NCI-H187 treated with DMSO at 0.1 percent for 48 hours (cell line): ENCODE data around the gene DOCK3.
A peak's percentile ranks its signal among the peaks of the same experiment; 100 is the strongest.
"Not testable (repeated sequence)": the region's sequence is repeated elsewhere in the genome, so short reads cannot be mapped to it uniquely, and the experiment has no call there.

Source experiments
- DNase-seq: peaks from one replicate; lab custom pipeline; 2025; lab: John Stamatoyannopoulos, UW

DOCK3 gene

DNA sequence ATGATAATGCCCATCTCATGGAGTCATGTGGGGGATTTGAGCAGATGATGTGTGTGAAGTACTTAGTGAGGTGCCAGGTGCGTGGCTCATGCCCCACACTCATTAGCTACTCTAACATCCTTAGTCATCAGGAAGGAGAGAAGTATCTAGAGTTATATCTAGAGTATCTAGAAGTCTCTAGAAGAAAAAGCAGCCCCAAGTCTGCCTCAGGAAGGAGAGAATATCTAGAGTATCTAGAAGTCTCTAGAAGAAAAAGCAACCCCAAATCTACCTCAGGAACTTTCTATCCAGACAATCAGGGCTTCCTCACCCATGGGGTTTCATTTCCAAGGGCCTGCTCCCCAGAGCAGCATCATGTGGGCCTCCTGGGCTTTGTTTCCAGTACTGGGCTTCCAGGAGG is 24.7 kb upstream of the DOCK3 start:
- no peak for DNase-seq

DNA sequence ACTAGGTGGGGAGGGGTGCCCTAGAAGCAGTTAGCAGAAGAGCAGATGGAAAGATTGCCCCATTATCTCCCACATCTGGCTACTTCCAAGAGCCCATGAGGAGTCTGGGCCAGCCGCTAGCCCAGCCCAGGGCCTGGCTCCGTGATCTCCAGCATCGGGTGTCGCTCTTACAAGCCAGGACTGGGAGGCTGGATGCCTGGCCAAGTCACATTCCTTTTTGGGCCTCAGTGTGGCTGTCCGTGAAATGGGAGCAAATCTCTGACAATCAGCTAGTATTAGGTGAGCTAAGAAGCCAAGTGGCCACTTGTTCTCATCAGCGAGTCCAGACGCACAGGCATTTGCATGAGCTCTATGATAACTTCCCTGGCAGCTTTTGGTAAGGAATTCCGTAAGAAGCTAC is 23.3 kb upstream of the DOCK3 start:
- no peak for DNase-seq

- DNase-seq = no peak
These were observed 22.7 kb upstream of the DOCK3 start for GRCh38 chr3:50651920-50652529.

DNA sequence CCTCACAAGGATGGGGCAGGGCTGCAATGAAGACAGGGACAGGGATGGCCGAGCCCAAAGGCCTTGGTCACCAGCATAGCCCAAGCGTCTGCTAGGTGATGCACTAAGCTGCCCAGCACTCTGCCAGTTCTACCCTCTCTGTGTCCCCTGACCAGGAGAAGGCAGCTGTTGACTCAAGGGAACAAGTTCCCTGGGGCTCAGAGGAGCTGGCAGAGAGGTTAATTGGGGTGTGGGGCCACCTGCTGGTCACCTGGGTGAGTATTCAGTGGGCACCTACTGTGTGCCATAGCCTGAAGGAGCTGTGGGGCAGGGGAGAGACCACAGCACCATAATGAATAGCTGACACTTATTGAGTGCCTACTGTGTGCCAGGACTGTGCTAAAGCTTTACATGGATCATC is 22.0 kb upstream of the DOCK3 start:
- no peak for DNase-seq

DNA sequence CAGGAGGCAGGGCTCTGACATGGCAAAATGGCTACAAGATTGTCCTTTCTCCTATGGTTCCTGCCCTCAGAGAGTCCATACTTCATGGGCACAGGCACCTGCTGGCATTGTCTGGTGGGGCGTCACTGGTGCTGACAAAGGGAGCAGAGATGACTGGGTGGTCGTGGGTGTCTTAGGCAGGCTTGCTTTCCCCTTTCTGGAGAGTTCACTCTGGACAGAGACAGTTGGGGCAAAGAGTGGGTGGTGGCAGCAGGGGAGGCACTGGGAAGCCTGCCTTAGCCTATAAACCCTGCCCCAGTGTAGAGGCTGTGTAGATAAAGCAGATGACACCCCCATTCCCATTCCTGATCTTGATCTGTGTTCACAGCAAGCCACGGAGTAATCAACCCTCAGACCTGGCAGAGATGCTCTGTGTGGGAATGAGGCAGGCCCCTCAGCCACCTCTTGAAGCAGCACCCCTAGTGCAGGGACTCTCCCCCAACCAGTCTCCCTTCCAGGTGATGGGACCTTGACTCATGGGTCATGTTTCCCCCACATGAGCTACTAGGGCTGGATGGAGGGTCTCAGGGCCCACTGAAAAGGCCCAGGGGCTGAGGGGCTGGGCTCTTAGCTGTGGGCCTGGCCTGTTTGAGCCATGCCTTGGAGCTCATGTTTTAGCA is 20.7 kb upstream of the DOCK3 start:
- DNase-seq = no peak

DNA sequence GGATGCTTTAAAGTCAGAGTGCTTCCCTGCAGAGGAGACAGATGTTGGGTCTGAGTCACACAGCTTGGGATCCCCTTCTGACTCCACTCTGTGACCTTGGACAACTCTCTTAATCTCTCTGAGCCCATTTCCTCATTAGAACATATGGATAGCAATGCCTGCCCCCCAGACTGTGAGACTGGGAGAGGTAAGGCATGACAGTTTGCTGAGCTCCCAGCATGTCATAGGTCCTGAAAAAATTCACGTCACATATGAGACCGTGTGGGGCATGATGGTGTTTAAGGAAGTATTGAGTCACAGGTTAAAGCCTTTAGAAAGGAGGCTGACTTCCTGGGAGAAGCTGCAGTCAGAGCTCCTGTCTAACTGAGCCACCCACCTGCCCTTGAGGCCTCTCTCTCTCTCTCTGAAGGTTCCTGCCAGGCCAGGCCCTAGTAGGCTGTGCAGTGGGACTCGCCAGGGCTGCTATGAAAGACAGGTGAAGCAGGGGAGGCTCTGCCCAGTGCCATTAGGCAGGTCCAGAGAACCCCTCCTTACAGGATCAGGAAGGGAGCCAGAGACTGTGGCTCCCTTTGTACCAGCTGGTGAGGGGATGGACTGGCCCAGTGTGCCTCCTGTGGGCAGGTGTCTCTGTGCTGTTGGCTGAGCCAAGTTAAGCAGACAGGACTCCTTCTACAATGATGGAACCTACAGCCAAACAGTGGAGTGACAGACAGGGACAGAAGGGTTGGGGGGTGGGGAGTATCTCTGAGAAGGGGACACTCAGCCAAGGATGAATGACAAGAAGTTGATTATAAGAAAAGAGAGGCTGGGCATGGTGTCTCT is 19.5 kb upstream of the DOCK3 start:
- no peak for DNase-seq

DNA sequence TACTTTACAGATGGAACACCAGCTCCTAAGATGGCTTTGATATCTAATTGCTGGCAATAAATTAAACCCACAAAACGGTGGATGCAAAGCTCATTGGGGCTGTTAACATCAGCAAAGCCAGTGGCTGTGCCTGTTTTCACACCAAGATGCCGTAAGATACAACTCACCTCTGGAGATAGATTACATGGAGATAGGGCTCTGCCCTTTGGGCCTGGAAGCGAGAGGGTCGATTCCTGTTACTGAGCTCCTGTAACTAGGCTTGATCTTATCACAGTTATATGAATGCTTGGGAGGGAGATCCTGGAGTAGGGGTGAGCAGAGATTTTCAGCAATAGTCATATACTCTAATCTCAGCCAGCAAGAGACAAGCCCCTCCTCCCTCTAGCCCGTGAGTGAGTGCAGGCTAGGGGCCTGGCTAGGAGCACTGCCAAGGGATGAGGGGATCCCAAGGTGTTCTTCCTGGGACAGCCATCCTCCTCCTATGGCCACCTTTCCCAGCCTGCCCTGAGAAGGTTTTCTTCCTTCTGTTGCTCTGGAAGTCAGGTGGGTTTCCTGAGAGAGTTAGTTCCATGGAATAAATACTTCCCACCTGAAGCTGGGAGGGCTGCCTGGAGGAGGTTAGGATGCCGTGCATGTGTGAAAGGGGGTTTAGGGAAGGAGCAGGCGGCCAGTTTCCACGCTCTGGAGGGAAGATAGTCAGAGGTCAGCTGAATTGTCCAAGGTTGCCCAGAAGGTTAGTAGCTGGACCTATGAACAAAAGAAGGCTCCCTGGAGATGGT is 18.1 kb upstream of the DOCK3 start:
- no peak for DNase-seq

GRCh38 chr3:50657407-50657806 is 17.3 kb upstream of the DOCK3 start:
- DNase-seq = no peak

- DNase-seq = no peak
These were observed 16.9 kb upstream of the DOCK3 start for GRCh38 chr3:50657816-50658215.

DNA sequence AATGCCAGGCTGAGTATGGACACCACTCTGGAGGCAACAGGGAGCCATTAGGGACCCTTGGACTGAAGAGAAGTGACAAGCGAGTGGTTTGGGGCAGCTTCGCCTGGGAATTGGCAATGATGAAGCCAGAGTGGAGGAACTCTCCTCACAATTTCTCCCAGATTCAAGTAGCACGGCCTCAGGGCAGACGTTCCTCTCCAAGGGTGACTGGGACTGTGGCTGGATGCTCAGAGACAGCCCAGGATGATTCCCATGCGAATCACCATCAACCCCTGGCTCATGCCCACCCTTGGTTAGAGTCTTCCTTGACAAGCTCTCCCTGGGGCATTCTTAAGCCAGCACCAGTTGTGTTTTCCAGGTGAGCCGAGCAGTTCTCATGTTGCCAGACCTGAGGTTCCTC is 16.3 kb upstream of the DOCK3 start:
- no peak for DNase-seq

- DNase-seq = no peak
These were observed 15.9 kb upstream of the DOCK3 start for GRCh38 chr3:50658831-50659230.

DNA sequence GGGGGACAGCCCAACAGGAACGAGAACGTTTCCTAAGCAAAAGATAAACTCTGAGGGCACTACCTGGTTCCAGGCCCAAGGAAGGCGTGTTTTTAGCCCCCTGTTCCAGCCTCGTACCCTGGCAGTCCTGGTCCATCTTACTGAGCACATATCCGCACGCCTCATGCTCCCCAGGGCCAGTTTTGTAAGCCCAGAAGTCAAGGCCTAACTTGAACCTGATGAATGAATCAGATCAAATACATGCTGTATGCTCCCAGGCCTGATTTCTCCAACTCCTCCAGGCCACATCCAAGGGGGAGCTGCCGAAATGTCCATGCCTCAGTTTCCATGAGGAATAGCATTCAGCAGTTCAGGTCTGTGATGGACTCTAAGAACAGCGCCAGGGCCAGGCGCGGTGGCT is 14.3 kb upstream of the DOCK3 start:
- no peak for DNase-seq

GRCh38 chr3:50661321-50661837 is 13.3 kb upstream of the DOCK3 start:
- no peak for DNase-seq

DNA sequence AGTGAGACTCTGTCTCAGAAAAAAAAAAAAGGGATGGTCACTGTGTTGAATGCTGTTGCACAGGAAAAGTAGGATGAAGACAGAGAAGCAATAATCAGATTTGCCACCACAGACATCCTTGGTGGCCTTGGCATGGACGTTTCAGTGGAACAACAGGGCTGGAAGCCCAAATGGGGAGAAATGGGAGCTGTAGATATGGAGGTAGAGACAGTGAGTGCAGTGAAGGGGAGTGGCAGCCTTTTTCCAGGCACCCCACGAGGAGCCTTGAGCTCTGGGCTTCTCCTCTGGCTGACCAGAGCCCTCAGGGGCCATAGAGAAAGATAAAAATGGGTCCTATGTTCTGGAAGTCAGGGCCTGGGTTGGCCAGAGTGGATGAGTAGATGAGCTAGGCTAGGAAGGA is 12.3 kb upstream of the DOCK3 start:
- no peak for DNase-seq

DNA sequence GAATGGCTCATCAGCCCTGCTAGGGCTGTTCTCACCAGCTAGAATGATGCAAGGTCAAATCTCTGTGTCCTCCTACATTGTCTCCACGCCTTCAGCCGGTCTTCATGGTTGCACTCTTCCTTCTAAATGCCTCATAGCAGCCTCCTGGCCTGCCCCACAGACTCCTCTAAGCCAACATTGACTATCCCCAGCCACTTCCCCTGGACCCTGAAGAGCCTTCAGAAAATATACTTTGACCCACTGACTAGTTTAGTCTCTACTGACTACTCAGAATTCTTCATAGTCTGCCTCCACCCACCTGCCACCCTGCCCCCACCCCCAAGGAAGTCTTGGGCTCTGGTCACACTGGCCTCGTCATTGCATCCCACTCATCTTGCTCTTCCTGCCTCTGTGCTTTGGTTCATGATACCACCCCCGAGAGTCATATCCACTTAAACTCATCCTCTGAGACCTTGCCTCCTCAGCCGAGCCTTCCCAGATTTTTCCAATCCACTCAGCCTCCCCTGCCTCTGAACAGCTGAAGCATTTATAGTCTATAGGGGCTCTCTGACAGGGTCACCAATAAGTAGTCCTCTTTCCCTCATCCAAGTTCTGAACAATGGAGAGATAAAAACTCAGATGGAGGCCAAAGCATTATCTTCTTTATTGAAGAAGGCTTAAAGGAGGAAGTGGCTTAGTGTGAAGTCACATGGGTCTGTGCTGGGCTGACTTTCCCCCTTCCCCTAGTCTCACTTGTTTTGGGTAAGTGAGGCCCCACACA is 9.5 kb upstream of the DOCK3 start:
- DNase-seq = no peak

GRCh38 chr3:50665841-50666115 is 8.9 kb upstream of the DOCK3 start:
- not testable (repeated sequence) for DNase-seq

GRCh38 chr3:50666837-50667236 is 7.9 kb upstream of the DOCK3 start:
- no peak for DNase-seq

DNA sequence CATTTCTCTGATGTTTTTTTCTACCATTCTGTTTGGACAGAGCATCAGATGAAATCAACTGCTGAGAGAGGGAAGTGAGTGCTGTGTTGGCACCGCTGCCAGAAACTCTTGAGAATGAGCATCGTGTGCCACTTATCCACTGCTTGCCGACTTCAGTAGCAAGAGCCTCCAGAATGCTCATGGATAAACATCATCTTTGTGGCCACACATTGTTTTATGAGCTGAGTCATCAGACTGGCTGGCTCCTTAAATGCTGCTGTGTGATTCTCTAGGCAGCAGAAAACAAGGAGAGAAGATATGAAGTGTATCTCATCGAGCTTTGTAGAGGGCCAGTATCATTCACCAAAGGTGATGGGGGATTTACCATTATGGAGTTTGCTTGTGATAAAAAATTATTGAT is 3.4 kb upstream of the DOCK3 start:
- DNase-seq = peak; percentile 29

DNA sequence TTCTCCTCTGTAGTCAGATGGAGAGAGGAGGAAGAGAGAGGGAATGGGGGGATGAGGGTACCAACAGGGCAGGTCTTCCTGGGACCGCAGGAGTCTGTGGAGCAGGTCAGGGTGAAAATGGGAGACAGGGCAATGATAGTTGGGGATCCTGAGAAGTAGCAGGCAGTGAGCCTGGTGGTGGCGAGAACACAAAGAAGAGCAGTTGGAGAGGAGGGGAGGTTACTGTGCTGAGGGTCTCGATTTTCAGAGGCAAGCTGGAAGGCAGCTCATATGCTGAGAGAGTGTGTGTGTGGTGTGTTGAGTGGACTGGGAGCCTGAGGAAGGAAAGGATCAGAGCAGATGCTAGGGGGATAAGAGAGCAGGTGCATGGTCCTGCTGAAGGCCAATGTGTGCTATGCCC is 2.1 kb upstream of the DOCK3 start:
- DNase-seq = no peak

GRCh38 chr3:50673931-50674330 is 796 bp upstream of the DOCK3 start:
- no peak for DNase-seq

- no peak for DNase-seq
These were observed 678 bp downstream of the DOCK3 start for GRCh38 chr3:50675179-50676030.
